HepG2 (cell line): ENCODE measurements around the gene SOX12. TPM values are rescaled to one million over a fixed set of nuclear protein-coding genes. Genes with fewer than 3 reads are reported as not detected.
A peak's percentile ranks its signal among the peaks of the same experiment; 100 is the strongest.

Experiments
- CBFB ChIP-seq: sonication (generic); formaldehyde crosslinking; IDR thresholded peaks from 2 replicates; pipeline ENCODE4 v1.4.0; 2020; ENCODE audit warnings: missing genetic modification reagents
- DMAP1 ChIP-seq: IDR thresholded peaks from 2 replicates; pipeline ENCODE4 v1.6.1; 2016
- DNMT1 ChIP-seq: sonication (generic); formaldehyde crosslinking; IDR thresholded peaks from 2 replicates; pipeline ENCODE4 v1.5.1; 2020; ENCODE audit warnings: mild to moderate bottlenecking, missing genetic modification reagents
- KIAA2018 ChIP-seq: sonication (generic); formaldehyde crosslinking; IDR thresholded peaks from 2 replicates; pipeline ENCODE4 v1.5.0; 2020; ENCODE audit warnings: mild to moderate bottlenecking, missing genetic modification reagents, borderline replicate concordance
- MEIS1 ChIP-seq: sonication (generic); formaldehyde crosslinking; IDR thresholded peaks from 2 replicates; pipeline ENCODE4 v1.9.0; 2021; ENCODE audit warnings: mild to moderate bottlenecking, missing genetic modification reagents, moderate library complexity, borderline replicate concordance
- MTF1 ChIP-seq: sonication (generic); formaldehyde crosslinking; IDR thresholded peaks from 2 replicates; pipeline ENCODE4 v1.5.0; 2020; ENCODE audit warnings: missing genetic modification reagents
- MYC ChIP-seq: sonication (generic); formaldehyde crosslinking; IDR thresholded peaks from 2 replicates; pipeline ENCODE4 v1.9.0; 2021; ENCODE audit warnings: missing genetic modification reagents, borderline replicate concordance
- NR2F2 ChIP-seq: IDR thresholded peaks from 2 replicates; pipeline ENCODE4 v1.6.1; 2012; ENCODE audit warnings: low read depth, inconsistent platforms, borderline replicate concordance
- PHF5A ChIP-seq: IDR thresholded peaks from one replicate; pipeline ENCODE4 v1.6.1; 2018; ENCODE audit warnings: low read depth, missing genetic modification reagents; ENCODE audit not compliant: unreplicated experiment
- PITX1 ChIP-seq: sonication (generic); formaldehyde crosslinking; IDR thresholded peaks from 2 replicates; pipeline ENCODE4 v1.5.1; 2020; ENCODE audit warnings: mild to moderate bottlenecking, missing genetic modification reagents
- ZBTB39 ChIP-seq: sonication (generic); formaldehyde crosslinking; IDR thresholded peaks from 2 replicates; pipeline ENCODE4 v1.5.0; 2020; ENCODE audit warnings: missing genetic modification reagents
- ZKSCAN1 ChIP-seq: fragments of 150-350 bp; IDR thresholded peaks from 2 replicates; pipeline ENCODE4 v1.6.1; 2014; ENCODE audit warnings: low read length
- ZNF256 ChIP-seq: sonication (generic); formaldehyde crosslinking; conservative IDR thresholded peaks from 2 replicates; pipeline ENCODE4 v1.4.0; 2020; ENCODE audit warnings: missing genetic modification reagents
- ZNF367 ChIP-seq: sonication (generic); formaldehyde crosslinking; IDR thresholded peaks from 2 replicates; pipeline ENCODE4 v1.4.0; 2020; ENCODE audit warnings: missing genetic modification reagents, borderline replicate concordance
- polyA plus RNA-seq, 8 experiments: library from polyadenylated mRNA; depleted of rRNA in 3 of 8; stranded (reverse) in 7 of 8; unstranded in 1 of 8; fragments of >200 nt; fragmentation: Illumina TruSeq in 4 of 8; extraction: Trizol in 4 of 8; gene quantifications; 2 replicates each; pipeline versions ENCODE4 v1.2.1 to v1.2.3, GENCODE V29; 2011 to 2016; ENCODE audit warnings: low read depth in 4 of 8, missing spikeins in 1 of 8, mixed read lengths in 1 of 8; ENCODE audit not compliant: insufficient read depth in 1 of 8
- total RNA-seq, 5 experiments: library from RNA; depleted of rRNA; stranded (reverse); fragments of >200 nt; fragmentation: Illumina TruSeq; extraction: Trizol; gene quantifications; 2 replicates each; pipeline ENCODE4 v1.2.3, GENCODE V29; 2016; ENCODE audit warnings: low read depth in 1 of 5
- TF ChIP-seq, protein P1 (sequence below): sonication (generic); formaldehyde crosslinking; IDR thresholded peaks from 2 replicates; pipeline ENCODE4 v1.8.0; 2022; ENCODE audit warnings: mild to moderate bottlenecking, missing genetic modification reagents, moderate library complexity
- TF ChIP-seq, protein P2 (sequence below): sonication (generic); formaldehyde crosslinking; IDR thresholded peaks from 2 replicates; pipeline ENCODE4 v1.8.0; 2022; ENCODE audit warnings: mild to moderate bottlenecking, missing genetic modification reagents, borderline replicate concordance

SOX12 gene
- total and polyA plus RNA-seq, 2 of the 13 experiments (the other 11 are each of a cell fraction or from before 2014, with no cell fraction given) = 10.0 to 18.7 TPM

DNA sequence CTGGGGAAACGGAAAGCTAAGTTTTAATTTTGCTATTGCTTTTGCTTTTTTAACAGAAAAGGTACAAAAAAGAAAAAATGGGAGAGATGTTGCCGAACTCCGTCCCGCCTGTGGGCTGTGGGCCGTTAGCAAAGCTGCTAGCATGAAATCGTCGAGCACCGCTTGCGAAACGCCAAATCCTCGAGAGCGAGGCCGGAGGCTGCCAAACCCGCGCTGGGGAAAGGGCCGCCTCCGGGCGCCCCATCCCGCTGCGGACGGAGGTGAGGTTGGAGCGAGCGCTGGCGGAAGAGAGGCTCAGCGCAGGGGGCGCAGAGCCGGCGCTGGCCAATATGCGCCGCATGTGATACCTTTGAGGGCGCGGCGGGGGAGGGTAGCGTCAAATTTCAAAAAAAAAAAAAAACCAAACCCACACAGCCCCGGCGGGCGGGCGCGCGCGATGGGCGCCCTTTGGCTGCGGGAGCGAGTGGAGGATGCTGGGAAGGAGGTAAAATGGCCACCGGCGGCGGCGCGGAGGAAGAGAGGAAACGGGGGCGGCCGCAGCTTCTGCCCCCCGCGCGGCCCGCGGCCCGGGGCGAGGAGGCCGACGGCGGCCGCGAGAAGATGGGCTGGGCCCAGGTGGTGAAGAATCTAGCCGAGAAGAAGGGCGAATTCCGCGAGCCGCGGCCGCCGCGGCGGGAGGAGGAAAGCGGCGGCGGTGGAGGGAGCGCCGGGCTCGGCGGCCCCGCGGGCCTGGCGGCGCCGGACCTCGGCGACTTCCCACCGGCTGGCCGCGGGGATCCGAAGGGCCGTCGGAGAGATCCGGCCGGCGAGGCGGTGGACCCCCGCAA, 28.0 kb upstream of the SOX12 start, which contains the start of gene ZCCHC3 (continued):
- TF ChIP-seq ZNF367 (CRISPR knock-in tag) (peak; percentile 91), PHF5A (CRISPR knock-in tag) (no peak), KIAA2018 (peak; percentile 95; the same call in 1 of the 2 replicates), PITX1 (CRISPR knock-in tag) (peak; percentile 94; the same call in 1 of the 2 replicates), NR2F2 (no peak; the same call in 1 of the 2 replicates), MTF1 (CRISPR knock-in tag) (peak; percentile 92), DNMT1 (CRISPR knock-in tag) (no peak), DMAP1 (CRISPR knock-in tag) (peak; percentile 94), ZBTB39 (CRISPR knock-in tag) (no peak; the same call in 1 of the 2 replicates), MEIS1 (CRISPR knock-in tag) (peak; percentile 95), CBFB (peak; percentile 95), MYC (CRISPR knock-in tag) (peak; percentile 97), ZNF256 (CRISPR knock-in tag) (peak; percentile 55), ZKSCAN1 (no peak)
- TF ChIP-seq, protein P1, sequence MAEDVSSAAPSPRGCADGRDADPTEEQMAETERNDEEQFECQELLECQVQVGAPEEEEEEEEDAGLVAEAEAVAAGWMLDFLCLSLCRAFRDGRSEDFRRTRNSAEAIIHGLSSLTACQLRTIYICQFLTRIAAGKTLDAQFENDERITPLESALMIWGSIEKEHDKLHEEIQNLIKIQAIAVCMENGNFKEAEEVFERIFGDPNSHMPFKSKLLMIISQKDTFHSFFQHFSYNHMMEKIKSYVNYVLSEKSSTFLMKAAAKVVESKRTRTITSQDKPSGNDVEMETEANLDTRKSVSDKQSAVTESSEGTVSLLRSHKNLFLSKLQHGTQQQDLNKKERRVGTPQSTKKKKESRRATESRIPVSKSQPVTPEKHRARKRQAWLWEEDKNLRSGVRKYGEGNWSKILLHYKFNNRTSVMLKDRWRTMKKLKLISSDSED (CRISPR knock-in tag) = peak; percentile 16; the same call in 1 of the 2 replicates
- TF ChIP-seq, protein P2, sequence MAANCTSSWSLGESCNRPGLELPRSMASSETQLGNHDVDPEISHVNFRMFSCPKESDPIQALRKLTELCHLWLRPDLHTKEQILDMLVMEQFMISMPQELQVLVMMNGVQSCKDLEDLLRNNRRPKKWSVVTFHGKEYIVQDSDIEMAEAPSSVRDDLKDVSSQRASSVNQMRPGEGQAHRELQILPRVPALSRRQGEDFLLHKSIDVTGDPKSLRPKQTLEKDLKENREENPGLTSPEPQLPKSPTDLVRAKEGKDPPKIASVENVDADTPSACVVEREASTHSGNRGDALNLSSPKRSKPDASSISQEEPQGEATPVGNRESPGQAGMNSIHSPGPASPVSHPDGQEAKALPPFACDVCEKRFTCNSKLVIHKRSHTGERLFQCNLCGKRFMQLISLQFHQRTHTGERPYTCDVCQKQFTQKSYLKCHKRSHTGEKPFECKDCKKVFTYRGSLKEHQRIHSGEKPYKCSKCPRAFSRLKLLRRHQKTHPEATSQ (CRISPR knock-in tag) = peak; percentile 93
